ENCODE data around the gene MALAT1. TPM values are rescaled to one million over a fixed set of nuclear protein-coding genes. Genes with fewer than 3 reads are reported as not detected.

MALAT1 gene
- total and polyA plus RNA-seq, 2 of the 13 experiments (the other 11 are each of a cell fraction or from before 2014, with no cell fraction given): 143 to 1,237 TPM

DNA sequence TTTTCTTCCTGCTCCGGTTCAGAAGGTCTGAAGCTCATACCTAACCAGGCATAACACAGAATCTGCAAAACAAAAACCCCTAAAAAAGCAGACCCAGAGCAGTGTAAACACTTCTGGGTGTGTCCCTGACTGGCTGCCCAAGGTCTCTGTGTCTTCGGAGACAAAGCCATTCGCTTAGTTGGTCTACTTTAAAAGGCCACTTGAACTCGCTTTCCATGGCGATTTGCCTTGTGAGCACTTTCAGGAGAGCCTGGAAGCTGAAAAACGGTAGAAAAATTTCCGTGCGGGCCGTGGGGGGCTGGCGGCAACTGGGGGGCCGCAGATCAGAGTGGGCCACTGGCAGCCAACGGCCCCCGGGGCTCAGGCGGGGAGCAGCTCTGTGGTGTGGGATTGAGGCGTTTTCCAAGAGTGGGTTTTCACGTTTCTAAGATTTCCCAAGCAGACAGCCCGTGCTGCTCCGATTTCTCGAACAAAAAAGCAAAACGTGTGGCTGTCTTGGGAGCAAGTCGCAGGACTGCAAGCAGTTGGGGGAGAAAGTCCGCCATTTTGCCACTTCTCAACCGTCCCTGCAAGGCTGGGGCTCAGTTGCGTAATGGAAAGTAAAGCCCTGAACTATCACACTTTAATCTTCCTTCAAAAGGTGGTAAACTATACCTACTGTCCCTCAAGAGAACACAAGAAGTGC, 661 bp upstream of the MALAT1 start (continued):
- TF ChIP-seq BORCS8-MEF2B (CRISPR knock-in tag; IDR thresholded peaks at IDR 0.05): no peak
- no peak for TF ChIP-seq GATAD2A (CRISPR knock-in tag; IDR thresholded peaks at IDR 0.05)
- TF ChIP-seq ZNF510 (CRISPR knock-in tag; IDR thresholded peaks at IDR 0.05; ENCODE audit: low read depth): no peak
- no peak for TF ChIP-seq JUND (CRISPR knock-in tag; IDR thresholded peaks at IDR 0.05)
- TF ChIP-seq EEA1 (CRISPR knock-in tag; IDR thresholded peaks at IDR 0.05; ENCODE audit: borderline replicate concordance): no peak
- TF ChIP-seq SSRP1 (CRISPR knock-in tag; IDR thresholded peaks at IDR 0.05): peak; percentile 82; the same call in 1 of the 2 replicates
- TF ChIP-seq KMT2B (CRISPR knock-in tag; IDR thresholded peaks at IDR 0.05): no peak
- TF ChIP-seq YEATS4 (CRISPR knock-in tag; IDR thresholded peaks at IDR 0.05; ENCODE audit: borderline replicate concordance): no peak; the same call in 1 of the 2 replicates
- 0 out of 2 replicates have a peak, but pooled peaks have one; percentile 20 for TF ChIP-seq FOSL1 (CRISPR knock-in tag; IDR thresholded peaks at IDR 0.05; ENCODE audit: borderline replicate concordance)
- TF ChIP-seq TCF7L2 (IDR thresholded peaks at IDR 0.05; ENCODE audit: low read depth, low read length): no peak
- no peak for TF ChIP-seq ZNF235 (CRISPR knock-in tag; IDR thresholded peaks at IDR 0.05; ENCODE audit: borderline replicate concordance)
- no peak for TF ChIP-seq JUNB (CRISPR knock-in tag; IDR thresholded peaks at IDR 0.05; ENCODE audit: borderline replicate concordance)
- TF ChIP-seq EP300 (IDR thresholded peaks at IDR 0.05; ENCODE audit: low read depth in 2 of 2, low read length in 2 of 2): no peak
- no peak for TF ChIP-seq EP300 (CRISPR knock-in tag; IDR thresholded peaks at IDR 0.05; ENCODE audit: borderline replicate concordance)
- peak; percentile 22 for TF ChIP-seq ELF4 (CRISPR knock-in tag; IDR thresholded peaks at IDR 0.05; ENCODE audit: borderline replicate concordance)
- TF ChIP-seq ISL2 (CRISPR knock-in tag; IDR thresholded peaks at IDR 0.05): no peak
- TF ChIP-seq, protein P1, sequence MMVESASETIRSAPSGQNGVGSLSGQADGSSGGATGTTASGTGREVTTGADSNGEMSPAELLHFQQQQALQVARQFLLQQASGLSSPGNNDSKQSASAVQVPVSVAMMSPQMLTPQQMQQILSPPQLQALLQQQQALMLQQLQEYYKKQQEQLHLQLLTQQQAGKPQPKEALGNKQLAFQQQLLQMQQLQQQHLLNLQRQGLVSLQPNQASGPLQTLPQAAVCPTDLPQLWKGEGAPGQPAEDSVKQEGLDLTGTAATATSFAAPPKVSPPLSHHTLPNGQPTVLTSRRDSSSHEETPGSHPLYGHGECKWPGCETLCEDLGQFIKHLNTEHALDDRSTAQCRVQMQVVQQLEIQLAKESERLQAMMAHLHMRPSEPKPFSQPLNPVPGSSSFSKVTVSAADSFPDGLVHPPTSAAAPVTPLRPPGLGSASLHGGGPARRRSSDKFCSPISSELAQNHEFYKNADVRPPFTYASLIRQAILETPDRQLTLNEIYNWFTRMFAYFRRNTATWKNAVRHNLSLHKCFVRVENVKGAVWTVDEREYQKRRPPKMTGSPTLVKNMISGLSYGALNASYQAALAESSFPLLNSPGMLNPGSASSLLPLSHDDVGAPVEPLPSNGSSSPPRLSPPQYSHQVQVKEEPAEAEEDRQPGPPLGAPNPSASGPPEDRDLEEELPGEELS (CRISPR knock-in tag; IDR thresholded peaks at IDR 0.05): no peak
- no peak for TF ChIP-seq MAF1 (CRISPR knock-in tag; IDR thresholded peaks at IDR 0.05; ENCODE audit: borderline replicate concordance)
- no peak for TF ChIP-seq RFX3 (CRISPR knock-in tag; IDR thresholded peaks at IDR 0.05)
- TF ChIP-seq, protein P2, sequence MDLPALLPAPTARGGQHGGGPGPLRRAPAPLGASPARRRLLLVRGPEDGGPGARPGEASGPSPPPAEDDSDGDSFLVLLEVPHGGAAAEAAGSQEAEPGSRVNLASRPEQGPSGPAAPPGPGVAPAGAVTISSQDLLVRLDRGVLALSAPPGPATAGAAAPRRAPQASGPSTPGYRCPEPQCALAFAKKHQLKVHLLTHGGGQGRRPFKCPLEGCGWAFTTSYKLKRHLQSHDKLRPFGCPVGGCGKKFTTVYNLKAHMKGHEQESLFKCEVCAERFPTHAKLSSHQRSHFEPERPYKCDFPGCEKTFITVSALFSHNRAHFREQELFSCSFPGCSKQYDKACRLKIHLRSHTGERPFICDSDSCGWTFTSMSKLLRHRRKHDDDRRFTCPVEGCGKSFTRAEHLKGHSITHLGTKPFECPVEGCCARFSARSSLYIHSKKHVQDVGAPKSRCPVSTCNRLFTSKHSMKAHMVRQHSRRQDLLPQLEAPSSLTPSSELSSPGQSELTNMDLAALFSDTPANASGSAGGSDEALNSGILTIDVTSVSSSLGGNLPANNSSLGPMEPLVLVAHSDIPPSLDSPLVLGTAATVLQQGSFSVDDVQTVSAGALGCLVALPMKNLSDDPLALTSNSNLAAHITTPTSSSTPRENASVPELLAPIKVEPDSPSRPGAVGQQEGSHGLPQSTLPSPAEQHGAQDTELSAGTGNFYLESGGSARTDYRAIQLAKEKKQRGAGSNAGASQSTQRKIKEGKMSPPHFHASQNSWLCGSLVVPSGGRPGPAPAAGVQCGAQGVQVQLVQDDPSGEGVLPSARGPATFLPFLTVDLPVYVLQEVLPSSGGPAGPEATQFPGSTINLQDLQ (CRISPR knock-in tag; IDR thresholded peaks at IDR 0.05): no peak
- no peak for TF ChIP-seq ZFP37 (CRISPR knock-in tag; IDR thresholded peaks at IDR 0.05; ENCODE audit: borderline replicate concordance)
- no peak for TF ChIP-seq MED8 (CRISPR knock-in tag; IDR thresholded peaks at IDR 0.05; ENCODE audit: insufficient replicate concordance)
- TF ChIP-seq CREM (IDR thresholded peaks at IDR 0.05): no peak
- no peak for TF ChIP-seq CREM (CRISPR knock-in tag; IDR thresholded peaks at IDR 0.05)
- 0 out of 2 replicates have a peak, but pooled peaks have one; percentile 15 for TF ChIP-seq ZFAT (CRISPR knock-in tag; conservative IDR thresholded peaks at IDR 0.05)
- TF ChIP-seq, protein P3, sequence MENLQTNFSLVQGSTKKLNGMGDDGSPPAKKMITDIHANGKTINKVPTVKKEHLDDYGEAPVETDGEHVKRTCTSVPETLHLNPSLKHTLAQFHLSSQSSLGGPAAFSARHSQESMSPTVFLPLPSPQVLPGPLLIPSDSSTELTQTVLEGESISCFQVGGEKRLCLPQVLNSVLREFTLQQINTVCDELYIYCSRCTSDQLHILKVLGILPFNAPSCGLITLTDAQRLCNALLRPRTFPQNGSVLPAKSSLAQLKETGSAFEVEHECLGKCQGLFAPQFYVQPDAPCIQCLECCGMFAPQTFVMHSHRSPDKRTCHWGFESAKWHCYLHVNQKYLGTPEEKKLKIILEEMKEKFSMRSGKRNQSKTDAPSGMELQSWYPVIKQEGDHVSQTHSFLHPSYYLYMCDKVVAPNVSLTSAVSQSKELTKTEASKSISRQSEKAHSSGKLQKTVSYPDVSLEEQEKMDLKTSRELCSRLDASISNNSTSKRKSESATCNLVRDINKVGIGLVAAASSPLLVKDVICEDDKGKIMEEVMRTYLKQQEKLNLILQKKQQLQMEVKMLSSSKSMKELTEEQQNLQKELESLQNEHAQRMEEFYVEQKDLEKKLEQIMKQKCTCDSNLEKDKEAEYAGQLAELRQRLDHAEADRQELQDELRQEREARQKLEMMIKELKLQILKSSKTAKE (CRISPR knock-in tag; IDR thresholded peaks at IDR 0.05; ENCODE audit: borderline replicate concordance): no peak

All from HepG2 (cell line).